KG1 (cell line): Measurements from ENCODE around the gene TENT4A.
"Not testable (repeated sequence)": the region's sequence is repeated elsewhere in the genome, so short reads cannot be mapped to it uniquely, and the experiment has no call there.

Experiments used
- DNase-seq: peaks from one replicate; lab custom pipeline; 2025; lab: John Stamatoyannopoulos, UW

TENT4A gene

DNA sequence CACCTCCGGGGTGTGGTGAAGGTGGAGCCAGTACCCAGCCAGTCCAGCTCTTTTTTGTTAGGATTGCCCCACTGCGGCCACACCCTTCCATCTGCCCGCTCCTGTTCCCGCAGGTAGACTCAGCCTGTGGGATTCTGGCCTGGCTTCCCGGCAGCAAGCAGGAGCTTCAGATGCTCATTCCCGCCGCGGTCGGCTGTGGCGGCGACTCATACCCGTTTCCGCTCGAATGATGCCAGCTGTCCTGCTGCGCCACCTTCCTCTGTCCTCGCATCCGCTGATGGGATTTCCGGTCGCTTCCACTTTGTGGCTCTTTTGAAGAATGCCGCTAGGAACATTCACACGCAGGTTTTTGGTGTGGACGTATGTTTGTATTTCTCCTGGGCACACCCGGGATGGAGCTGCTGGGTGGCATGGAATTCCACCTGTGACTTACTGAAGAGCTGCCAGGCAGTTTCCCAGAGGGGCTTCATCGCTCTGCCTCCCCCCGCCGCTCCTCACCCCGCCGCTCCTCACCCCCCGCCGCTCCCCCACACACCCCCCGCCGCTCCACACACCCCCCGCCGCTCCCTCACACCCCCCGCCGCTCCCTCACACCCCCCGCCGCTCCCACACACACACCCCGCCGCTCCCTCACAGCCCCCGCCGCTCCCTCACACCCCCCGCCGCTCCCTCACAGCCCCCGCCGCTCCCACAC is 60.3 kb downstream of the TENT4A start:
- DNase-seq, result no peak

DNA sequence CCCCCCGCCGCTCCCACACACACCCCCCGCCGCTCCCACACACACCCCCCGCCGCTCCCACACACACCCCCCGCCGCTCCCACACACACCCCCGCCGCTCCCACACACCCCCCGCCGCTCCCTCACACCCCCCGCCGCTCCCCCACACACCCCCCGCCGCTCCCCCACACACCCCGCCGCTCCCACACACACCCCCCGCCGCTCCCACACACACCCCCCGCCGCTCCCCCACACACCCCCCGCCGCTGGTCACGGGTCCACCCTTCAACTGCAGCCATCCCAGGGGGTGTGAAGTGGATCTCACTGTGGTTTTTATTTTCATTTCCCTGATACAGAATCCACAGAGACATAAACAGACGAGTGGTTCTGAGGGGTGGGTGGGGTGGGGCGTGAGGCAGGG is 61.0 kb downstream of the TENT4A start:
- not testable (repeated sequence) for DNase-seq

DNA sequence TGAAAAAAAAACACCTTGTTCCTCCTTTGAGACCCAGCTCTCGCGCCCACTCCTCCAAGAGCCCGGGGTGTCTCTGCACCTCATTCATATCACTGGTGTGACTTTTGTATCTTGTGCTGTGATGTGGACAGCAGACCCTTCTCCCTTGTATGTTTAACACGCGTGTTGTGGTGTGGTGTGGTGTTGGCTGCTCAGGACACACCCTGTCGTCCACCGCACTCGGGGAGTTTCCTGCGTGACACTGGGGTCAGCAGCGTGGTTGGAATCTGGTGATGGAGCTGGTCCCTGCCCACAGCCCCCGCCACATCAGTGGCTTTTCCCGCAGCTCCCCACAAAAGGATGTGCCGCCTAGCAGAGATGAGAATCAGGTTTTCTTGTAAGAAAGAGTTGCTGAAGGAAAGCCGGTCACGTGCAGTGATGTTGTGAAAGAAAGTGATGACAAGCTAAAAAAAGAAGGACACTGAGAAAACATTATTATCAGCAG is 61.5 kb downstream of the TENT4A start:
- no peak for DNase-seq

DNA sequence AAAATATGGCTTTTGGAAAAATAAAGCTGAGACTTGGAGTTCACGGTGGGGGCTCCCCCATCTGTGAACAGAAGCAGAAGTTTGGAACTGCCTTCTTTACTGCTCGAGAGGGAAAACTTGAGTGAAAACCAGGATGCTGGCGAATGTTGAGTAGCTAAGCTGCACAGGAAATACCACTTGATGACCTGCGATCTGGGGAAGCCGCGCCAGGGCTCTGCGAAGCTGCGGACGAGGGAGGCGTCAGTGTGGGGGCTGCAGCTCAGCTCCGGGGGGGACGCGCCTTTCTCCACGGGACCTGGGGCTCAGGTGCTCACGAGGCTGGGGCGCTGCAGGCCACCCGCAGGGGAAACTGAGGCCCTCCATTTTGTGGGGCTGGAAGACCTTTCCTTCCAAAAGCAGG is 62.3 kb downstream of the TENT4A start:
- no peak for DNase-seq

DNA sequence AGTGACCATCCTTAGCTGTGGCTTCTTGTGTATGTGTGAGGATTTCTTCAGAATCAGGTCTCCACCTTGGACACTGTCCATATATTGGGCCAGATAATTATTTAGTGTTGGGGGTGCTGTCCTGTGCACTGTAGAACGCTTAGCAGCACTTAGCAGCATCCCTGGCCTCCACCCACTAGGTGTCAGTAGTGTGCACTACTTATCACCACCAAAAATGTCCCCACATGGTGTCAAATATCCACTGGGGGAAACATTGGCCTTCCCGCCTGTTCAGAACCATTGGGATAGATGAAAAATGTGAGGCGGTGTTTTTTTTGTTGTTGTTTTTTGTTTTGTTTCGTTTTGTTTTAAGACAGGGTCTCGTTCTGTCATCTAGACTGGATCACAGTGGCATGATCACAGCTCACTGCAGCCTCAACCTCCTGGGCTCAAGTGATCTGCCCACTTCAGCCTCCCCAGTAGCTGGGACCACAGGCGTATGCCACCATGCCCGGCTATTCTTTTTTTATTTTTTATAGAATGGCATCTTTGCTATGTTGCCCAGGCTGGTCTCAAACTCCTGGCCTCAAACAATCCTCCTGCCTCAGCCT is 67.7 kb downstream of the TENT4A start:
- no peak for DNase-seq

DNA sequence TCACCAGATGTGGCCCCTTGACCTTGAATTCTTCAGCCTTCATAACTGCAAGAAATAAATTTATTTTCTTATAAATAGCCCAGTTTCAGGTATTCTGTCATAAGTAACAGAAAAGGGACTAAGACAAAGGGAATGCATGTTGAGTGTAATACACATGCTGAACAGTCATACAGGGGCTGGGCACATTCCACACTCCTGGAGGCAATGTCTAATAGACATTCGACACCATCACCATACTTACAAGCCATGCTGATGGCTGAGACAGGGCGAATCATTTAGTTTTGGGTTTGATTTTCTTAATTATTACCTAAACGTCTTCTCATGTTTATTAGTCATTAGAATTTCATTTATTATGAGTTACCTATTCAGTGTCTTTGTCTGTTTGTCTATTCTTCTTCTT is 68.5 kb downstream of the TENT4A start:
- DNase-seq, result no peak

DNA sequence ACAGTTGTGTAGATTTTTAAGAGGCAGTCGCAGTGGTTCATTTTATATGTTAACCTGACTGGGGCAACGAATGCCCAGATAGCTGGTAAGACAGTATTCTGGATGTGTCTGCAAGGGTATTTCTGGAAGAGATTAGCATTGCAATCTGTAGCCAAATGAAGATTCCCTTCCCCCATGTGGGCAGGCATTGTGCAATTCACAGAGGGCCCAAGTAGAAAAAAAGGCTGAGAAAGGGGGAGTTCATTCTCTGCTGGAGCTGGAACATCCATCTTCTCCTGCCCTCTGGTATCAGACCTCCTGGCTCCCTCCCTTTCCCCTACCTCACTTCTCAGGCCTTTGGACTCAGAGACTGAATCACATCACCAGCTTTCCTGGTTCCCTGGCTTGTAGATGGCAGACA is 70.6 kb downstream of the TENT4A start:
- DNase-seq, result no peak

DNA sequence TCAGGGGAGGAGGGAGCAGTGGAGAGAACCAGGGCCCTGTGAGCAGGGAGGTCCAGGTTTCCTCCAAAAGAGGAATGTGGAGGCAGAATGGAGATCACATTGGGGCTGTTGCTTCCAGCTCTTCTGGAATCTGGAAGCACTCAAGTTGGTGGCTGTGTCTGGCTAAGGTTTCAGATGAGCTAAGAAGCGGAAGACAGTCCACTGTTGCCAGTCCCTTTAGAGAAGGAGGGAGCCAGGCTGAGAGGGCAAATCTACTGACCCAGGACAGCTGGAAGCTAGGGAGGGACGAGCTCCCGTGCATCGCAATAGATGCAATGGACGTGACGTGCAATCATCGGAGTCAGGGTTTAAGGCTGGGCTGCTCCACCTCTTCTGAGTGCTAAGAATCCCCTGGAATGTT is 71.2 kb downstream of the TENT4A start:
- DNase-seq, result no peak

DNA sequence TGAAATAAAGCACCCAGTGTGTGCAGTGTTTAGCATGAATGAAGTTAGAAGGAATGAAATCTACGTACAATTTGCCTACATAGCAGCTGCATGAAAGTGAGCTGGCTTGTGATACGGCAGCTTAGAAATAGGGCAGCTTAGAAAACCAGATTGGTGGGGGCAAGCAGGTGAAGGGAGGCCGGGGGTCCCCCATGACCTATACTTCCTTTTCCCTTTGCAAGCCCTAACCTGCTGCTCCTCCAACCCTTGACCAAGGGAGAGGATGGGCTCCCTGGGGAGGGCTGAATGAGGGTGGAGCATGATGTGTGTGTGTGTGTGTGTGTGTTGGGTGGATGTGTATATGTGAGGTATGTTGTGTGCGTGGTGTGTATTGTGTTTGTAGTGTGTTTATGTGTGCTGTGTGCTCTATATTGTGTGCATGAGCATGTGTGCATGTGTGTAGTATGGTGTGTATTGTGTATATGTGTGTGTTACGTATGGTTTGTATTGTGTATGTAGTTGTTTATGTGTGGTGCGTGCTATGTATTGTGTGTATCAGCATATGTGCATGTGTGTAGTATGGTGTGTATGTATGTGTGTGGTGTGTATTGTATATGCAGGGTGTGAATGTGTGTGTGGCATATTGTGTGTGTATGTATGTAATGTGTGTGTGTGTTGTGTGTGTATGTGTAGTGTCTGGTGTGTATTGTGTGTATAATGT is 72.1 kb downstream of the TENT4A start:
- no peak for DNase-seq

DNA sequence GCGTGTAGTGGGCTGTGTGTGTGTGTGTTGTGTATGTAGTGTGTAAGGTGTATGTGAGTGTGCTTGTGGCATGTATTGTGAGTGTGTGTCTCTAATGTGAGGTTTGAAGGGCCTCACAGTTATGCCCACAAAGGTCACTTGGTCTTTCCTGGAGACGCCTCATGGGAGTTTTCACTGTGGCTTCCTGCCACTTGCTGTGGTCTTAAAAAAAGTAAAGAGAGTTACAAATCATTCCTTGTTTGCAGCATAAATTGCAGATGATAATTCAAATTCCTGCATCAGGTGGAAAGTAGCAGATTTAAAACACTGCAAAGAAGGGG is 72.6 kb downstream of the TENT4A start:
- DNase-seq, result no peak

DNA sequence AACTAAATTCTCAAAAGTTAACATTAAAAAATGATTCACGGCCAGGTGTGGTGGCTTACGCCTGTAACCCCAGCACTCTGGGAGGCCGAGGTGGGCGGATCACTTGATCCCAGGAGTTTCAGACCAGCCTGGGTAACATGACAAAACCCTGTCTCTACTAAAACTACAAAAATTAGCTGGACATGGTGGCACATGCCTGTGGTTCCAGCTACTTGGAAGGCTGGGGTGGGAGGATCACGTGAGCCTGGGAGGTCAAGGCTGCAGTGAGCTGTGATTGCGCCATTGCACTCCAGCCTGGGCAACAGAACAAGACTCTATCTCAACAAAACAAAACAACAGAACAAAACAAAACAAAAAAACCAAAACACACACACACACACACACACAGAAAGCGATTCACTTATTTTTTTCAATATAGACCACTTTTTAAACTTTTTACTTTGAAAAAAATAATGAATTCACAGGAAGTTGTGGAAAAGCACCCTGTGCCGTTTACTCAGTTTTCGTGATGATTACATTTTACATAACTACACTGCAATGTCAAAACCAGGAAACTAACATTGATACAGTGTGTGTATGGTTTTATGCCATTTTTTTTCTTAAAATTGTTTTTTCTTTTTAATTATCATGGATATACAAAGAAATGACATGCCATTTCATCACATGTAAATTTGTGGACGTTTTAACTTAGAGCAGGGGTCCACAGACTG is 73.7 kb downstream of the TENT4A start:
- DNase-seq, result no peak

DNA sequence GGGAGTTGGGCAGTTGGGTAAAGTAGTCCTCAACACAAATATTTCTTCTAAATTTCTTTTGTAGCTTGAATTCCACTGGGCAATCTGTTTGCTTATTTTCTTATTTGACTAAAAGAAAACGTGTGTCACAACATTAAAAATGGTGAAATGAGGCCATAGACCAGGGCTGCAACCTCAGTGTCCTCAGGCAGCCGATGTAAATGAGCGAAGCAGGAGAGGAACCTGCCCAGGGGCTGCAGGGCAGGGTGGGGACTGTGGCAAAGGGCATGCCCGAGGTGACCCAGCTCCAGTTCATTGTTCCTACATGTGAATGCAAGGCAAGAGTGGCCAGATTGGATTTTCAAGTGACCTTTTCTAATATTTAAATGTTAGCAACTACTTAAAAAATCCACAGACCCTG is 74.7 kb downstream of the TENT4A start:
- no peak for DNase-seq

DNA sequence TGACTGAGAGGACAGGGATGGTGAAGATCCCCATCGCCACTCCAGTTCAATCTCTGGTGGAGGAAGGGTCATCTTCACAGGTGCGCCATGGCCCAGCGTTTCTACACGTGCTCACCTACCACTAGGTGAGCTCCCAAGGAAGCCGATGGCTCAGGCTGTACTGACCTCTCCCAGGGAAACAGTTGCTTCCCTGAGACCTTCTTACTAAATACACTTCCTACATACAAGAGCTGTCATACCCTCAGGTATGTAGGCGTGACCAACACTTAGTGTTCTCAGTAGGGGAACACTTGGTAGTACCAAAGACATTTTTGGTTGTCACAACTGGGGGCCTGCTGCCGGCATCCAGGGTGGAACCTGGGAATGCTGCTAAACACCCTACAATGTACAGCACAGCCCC is 75.2 kb downstream of the TENT4A start:
- DNase-seq, result no peak

DNA sequence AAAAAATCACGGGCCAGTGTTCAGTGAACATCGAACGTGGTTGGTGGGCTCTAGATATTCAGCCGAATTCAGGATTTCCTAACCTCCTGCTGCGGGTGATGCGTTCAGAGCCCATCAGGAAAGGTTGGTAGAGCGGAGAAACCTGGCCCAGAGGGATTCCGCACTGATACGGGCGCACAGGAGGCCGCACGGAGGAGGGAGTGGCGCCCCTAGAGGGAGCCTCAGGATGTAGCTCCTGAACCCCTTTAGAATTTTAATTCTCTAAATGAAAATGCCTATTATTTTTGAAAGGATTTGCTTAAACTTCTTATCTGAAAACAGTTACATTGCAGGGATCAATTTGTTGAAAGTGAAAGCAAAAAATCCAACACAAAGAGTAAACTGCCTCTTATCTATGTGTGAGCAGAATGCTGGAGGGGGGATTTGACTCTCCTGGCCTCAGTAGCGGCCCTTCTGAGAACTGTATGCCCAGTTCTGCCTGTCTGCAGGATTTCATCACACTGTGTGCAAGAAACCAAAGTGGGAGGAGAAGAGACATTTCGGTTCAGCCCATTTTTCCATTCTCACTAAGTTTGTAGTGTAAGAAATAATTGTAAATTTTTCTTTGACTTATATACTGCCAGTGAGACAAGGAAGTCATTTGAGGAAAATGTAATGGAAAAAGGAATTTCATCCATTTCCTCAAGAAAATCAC is 75.9 kb downstream of the TENT4A start:
- DNase-seq, result no peak

DNA sequence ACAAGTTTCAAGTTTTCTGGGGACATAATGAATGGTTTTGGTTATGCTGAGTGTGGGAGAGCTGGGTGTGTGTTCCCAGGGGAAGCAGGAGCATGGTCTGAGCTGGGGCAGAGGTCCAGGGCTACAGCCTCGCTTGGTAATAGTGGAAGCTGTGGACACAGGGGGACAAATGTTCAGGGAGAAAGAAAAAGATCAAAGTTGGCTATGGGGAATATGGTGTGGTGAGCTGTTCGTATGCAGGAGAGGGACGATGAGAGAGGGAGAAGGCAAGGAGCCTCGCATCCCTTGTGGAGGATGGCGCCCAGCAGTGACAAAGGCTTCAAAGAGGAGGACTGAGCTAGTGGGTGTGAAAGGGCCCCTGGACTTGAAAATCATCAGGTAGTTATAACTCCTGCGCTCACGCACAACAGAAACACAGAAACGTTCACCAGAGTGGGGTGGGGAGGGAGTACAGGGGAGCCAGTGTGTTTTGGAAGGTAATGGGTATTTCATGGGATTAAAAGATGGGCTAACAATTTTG is 77.2 kb downstream of the TENT4A start:
- no peak for DNase-seq

DNA sequence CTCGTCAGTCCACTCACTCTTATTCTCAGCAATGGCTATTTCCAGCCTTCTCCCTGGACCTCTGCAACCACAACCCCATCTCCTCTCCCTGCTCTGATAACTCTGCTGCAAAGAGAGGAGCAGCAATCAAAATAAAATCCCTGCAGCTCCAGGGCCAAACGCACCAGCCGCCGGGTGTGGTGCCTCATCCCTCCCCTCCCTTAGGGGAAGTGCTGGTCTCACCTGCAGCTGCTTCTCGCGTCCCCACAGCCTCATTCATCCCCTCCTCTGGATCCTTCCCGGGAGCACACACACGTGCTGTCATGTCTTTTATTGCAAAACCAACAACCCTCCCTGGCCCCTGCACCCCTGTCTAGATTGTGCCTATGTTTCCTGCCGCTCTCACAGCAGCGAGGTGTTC is 77.8 kb downstream of the TENT4A start:
- no peak for DNase-seq

DNA sequence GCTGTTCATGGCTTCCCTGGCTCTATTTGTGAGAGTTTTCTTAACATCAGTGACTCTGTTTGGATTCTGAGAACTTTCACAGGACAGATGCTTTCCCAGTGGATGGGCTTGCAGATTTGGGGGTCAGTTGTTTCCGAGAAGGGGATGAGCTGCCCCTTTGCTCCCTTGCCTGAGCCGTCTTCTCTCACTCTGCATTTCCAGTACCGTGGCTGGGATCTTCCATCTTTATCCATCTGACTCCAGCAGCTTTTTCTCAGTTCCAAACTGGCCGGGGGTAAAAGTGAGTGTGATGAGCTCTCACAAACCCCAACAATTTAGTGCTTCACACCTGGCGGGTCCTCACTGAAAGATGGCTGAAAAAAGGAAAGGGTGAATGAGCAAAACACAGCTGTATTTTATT is 79.1 kb downstream of the TENT4A start:
- DNase-seq, result no peak

DNA sequence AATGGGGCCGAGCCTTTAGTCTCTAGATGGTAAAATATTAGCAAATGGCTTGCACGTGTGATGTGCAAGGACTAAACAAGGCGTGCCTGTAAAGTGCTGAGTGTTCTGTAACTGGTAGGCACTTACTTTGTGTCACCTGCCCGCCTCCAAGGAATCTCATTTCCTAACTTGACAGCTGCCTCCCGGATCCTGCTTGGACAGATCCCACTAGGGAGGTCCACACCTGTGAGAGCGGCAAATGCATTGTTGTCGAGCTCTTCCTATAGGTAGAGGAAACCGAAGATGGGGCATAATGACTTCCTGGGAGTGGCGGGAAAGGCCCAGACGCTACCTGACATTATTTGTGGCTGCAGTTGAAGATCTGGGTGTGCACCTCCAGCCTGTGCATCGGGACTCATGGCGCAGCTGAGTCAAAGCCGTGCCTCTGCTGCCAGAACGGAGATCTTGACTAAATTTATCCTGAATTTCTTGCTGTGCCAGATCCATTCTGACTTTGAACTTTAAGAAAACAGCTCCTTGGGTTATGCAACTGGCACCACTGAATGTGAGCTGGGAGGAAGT is 79.8 kb downstream of the TENT4A start:
- DNase-seq, result no peak

DNA sequence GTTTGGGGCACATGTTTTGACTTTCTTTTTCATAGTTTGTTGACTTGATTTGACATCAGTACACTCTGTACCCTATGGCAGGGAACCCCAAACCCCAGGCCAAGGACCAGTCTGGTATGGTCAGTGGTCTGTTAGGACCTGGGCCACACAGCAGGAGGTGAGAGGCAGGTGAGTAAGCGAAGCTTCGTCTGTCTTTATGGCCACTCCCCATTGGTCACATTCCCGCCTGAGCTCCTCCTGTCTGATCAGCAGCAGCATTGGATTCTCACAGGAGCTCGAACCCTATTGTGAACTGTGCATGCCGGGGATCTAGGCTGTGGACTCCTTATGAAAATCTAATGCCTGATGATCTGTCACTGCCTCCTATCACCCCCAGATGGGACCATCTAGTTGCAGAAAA is 88.0 kb downstream of the TENT4A start:
- no peak for DNase-seq

DNA sequence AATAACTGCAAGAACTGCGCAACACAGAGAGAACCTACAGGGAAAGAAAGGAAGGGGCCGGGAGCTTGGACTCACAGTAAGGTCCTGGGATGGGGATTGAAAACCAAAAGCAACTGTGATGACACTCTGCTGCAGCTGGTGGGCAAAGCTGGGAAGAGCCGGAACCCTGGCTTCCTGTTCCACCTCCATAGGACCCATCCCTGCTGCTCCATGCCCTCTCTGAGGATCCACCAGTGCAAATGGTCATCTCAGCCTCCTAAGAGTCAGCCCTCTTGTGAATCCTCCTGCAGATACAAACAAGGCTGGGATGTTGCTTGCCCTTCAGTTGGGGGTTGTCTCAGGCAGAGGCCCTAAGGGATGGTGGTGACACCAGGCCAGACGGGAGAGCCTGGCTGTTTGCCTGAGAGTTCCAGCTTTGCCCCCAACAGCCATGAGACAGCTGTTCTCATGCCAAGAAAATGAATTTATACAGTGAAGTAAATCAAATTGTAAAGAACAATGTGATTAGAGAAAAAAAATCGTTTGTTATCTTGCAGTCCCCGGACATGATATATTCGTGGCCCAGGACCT is 90.8 kb downstream of the TENT4A start:
- no peak for DNase-seq

DNA sequence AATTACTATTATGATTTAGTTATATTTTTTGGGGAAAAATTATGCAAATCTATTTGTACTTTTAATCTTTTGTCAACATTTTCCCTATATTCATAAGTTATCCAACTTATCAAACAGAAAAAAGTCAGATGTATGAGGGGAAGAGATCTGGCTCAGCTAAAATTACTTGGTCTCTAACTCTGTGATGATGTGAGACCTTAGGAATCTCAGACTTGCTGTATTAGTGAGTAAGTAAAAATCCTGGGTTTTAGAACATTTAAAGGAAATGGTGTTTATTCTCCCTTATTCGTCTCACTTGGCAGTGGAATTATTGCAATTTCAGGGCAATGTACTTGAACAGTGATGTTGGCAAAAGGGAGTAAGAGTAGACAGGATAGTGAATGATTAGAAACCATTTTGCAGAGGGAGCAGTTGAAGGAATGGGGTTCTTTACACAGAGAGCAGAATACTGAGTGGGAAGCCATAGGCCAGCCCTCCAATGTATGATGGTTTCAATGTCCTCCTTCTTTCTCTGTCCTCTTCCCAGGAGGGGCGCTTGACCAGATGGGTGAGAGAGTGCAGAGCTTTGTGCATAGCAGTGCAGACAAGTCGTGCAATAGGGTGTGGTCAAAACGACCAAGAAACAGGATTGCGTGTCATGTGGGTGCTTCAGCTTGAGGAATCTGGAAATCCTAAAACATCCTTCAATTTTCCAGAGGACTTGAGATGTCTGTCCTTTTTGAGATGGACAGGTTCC is 91.7 kb downstream of the TENT4A start:
- DNase-seq, result no peak
